ENCODE data around the gene EIF4EBP3.

The EIF4EBP3 gene

DNA sequence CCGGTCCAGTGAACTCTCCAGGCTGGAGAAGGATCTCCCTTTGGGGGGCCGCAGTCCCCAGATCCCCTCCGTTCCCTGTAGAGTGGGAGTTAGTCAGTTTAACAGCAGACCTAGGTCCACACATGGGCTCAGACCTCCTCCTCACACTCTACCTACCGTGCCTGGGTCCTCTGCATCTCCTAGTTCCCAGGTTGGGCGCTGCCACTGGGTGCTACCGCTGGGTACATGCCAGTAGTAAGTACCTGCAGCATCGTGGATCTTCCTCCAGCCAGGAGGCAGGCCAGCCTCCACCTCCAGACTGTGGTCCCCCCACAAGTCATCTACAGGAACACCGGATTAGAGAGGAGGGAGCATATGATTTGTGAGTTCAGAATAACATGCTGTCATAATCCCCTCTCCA, 16.1 kb downstream of the EIF4EBP3 start:
- no peak for DNase-seq (ENCODE audit: low read depth)
- no peak for TF ChIP-seq CTCF (conservative IDR thresholded peaks at IDR 0.05; ENCODE audit: low read depth, low read length)
- H3K4me3 ChIP-seq (ENCODE audit: low read length), result peak overlapping the region; percentile 97

- no peak for TF ChIP-seq CTCF (conservative IDR thresholded peaks at IDR 0.05; ENCODE audit: low read depth, low read length)
- peak within 1 kb of the TSS; percentile 97 for H3K4me3 ChIP-seq (ENCODE audit: low read length)
- DNase-seq (ENCODE audit: low read depth), result peak; percentile 85
Measured at GRCh38 chr5:140564196-140565023, 16.9 kb downstream of the EIF4EBP3 start, which contains the start of the genes APBB3 and SLC35A4. Gene APBB3 (minus strand): TSS chr5:140564598. CDS start chr5:140564245, 353 bp downstream. Gene SLC35A4 (plus strand): TSS chr5:140564828. CDS start chr5:140567170, 2,342 bp downstream.

DNA sequence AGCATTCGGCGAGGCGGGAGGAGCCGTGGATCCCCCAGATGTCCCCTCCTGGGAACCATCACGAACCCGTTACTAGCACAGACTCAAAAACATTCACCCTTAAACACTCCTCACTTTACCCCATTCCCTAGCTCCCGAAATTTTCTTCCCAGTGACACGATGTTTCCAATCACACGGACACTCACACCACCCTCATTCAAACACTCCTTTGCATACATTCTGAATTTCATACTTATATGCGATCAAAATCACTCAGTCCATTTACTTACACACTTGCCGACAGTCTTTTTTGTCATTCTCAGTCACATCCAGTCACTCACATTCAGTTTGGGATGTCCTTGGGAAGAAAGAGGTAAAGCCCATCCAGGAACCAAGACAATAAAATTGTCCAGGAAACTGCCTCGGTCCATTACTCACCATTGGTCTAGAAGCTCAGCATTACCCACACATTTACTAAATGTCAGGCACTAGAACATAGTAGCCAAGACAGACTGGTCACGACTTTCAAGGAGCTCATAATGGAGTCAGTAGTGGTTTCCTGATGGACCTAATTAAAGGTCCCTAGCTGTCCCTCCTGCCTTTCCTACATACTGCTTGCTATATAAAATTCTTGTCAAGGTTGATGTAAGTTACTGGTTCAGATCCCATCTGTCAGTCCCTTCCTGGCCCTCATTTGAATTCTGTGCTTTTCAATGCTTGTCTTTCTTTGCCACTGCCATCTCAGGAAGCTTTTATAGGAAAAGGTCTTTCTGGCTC, 17.7 kb downstream of the EIF4EBP3 start:
- no peak for DNase-seq (ENCODE audit: low read depth)
- H3K4me3 ChIP-seq (ENCODE audit: low read length), result peak overlapping the region; percentile 97
- no peak for TF ChIP-seq CTCF (conservative IDR thresholded peaks at IDR 0.05; ENCODE audit: low read depth, low read length)

DNA sequence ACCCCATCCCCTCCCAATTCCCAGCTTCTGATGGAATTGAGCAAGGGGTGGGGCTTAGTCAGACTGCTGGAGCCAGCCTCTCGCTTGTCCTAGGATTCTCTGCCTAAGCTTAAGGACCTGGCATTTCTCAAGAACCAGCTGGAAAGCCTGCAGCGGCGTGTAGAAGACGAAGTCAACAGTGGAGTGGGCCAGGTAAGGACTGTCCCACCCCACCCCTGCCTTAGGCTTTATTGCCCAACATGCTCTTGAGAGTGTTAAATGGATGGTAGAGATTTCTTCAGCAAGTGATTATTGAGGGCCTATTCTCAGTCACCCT, 18.3 kb downstream of the EIF4EBP3 start:
- TF ChIP-seq CTCF (conservative IDR thresholded peaks at IDR 0.05; ENCODE audit: low read depth, low read length), result no peak
- no peak for DNase-seq (ENCODE audit: low read depth)
- H3K4me3 ChIP-seq (ENCODE audit: low read length), result peak overlapping the region; percentile 97

DNA sequence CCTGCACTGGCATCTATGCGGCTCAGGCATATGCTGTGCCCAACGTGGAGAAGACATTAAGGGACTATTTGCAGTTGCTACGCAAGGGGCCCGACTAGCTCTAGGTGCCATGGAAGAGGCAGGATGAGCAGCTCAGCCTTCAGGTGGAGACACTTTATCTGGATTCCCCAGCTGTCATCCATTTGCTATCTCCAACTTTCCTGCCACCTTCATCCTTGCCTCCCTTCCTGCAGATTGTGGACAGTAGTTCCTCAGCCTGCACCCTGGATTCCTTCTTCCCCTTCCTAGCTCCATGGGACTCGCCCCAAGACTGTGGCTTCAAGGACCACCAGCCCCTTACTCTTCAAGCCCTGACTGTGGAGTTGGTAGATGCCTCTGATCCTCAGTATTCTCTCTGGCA, 19.2 kb downstream of the EIF4EBP3 start:
- H3K4me3 ChIP-seq (ENCODE audit: low read length), result no peak overlapping the region
- DNase-seq (ENCODE audit: low read depth), result no peak
- TF ChIP-seq CTCF (conservative IDR thresholded peaks at IDR 0.05; ENCODE audit: low read depth, low read length), result no peak

DNA sequence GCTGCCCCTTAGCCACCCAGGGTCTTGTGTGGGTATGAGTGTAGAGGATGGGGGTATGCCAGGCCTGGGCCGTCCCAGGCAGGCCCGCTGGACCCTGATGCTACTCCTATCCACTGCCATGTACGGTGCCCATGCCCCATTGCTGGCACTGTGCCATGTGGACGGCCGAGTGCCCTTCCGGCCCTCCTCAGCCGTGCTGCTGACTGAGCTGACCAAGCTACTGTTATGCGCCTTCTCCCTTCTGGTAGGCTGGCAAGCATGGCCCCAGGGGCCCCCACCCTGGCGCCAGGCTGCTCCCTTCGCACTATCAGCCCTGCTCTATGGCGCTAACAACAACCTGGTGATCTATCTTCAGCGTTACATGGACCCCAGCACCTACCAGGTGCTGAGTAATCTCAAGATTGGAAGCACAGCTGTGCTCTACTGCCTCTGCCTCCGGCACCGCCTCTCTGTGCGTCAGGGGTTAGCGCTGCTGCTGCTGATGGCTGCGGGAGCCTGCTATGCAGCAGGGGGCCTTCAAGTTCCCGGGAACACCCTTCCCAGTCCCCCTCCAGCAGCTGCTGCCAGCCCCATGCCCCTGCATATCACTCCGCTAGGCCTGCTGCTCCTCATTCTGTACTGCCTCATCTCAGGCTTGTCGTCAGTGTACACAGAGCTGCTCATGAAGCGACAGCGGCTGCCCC, 19.8 kb downstream of the EIF4EBP3 start:
- DNase-seq (ENCODE audit: low read depth), result no peak
- no peak for TF ChIP-seq CTCF (conservative IDR thresholded peaks at IDR 0.05; ENCODE audit: low read depth, low read length)
- no peak overlapping the region for H3K4me3 ChIP-seq (ENCODE audit: low read length)

All from retinal pigment epithelial cell (primary cell).